CD4-positive, alpha-beta memory T cell (primary cell): ENCODE measurements around the gene DENND1C. TPM values are rescaled to one million over a fixed set of nuclear protein-coding genes. Genes with fewer than 3 reads are reported as not detected.

Experiments
- CTCF ChIA-PET: fragments of 350-600 bp; sonication (Branson Sonifier 250); formaldehyde crosslinking; loops from one replicate; lab custom pipeline; 2021; ENCODE audit warnings: inconsistent platforms; ENCODE audit not compliant: partially characterized antibody; lab: Charles Lee
- POLR2A ChIA-PET: fragments of 350-600 bp; sonication (Branson Sonifier 250); formaldehyde crosslinking; loops from one replicate; lab custom pipeline; 2021; ENCODE audit not compliant: partially characterized antibody; lab: Charles Lee
- DNase-seq, 5 donors: peaks; one replicate each; pipeline versions ENCODE4 v3.0.0 to v3.0.0-alpha.2; 2020 to 2022; ENCODE audit warnings: mixed read lengths in 1 of 5
- H3K27ac ChIP-seq: one replicate; pipeline ENCODE4 v1.7.0; 2013; ENCODE audit warnings: low read depth, low read length
- H3K27me3 ChIP-seq: 2 replicates; pipeline ENCODE4 v1.7.0; 2013; ENCODE audit warnings: mild to moderate bottlenecking, low read length, moderate library complexity; ENCODE audit not compliant: insufficient read depth
- H3K36me3 ChIP-seq: 2 replicates; pipeline ENCODE4 v1.7.0; 2013; ENCODE audit warnings: mild to moderate bottlenecking, low read length, moderate library complexity; ENCODE audit not compliant: insufficient read depth
- H3K4me1 ChIP-seq: 2 replicates; pipeline ENCODE4 v1.7.0; 2013; ENCODE audit warnings: mild to moderate bottlenecking, low read length, moderate library complexity; ENCODE audit not compliant: insufficient read depth
- H3K4me3 ChIP-seq, 2 donors: one replicate each; pipeline ENCODE4 v1.7.0; 2013; ENCODE audit warnings: low read length in 2 of 2, mild to moderate bottlenecking in 1 of 2
- H3K9me3 ChIP-seq, 2 donors: one replicate each; pipeline ENCODE4 v1.7.0; 2013; ENCODE audit warnings: low read length in 2 of 2, control low read depth in 1 of 2; ENCODE audit not compliant: control insufficient read depth in 1 of 2
- H3K27ac Mint-ChIP-seq, 7 donors: one replicate each; pipeline ENCODE4 v1.8.0; 2020 to 2021; ENCODE audit warnings: mixed read lengths in 7 of 7, mild to moderate bottlenecking in 6 of 7, inconsistent platforms in 3 of 7, moderate library complexity in 3 of 7
- H3K27me3 Mint-ChIP-seq, 2 donors: one replicate each; pipeline ENCODE4 v1.8.0; 2020 to 2021; ENCODE audit warnings: mixed read lengths in 2 of 2
- H3K36me3 Mint-ChIP-seq, 2 donors: one replicate each; pipeline ENCODE4 v1.8.0; 2020 to 2021; ENCODE audit warnings: mixed read lengths in 2 of 2, inconsistent platforms in 1 of 2, mild to moderate bottlenecking in 1 of 2
- H3K4me1 Mint-ChIP-seq, 4 donors: one replicate each; pipeline ENCODE4 v1.8.0; 2020 to 2021; ENCODE audit warnings: mixed read lengths in 4 of 4, mild to moderate bottlenecking in 1 of 4
- H3K4me3 Mint-ChIP-seq, 8 donors: one replicate each; pipeline ENCODE4 v1.8.0; 2020 to 2021; ENCODE audit warnings: mixed read lengths in 8 of 8, mild to moderate bottlenecking in 7 of 8, moderate library complexity in 6 of 8, inconsistent platforms in 3 of 8
- H3K9me3 Mint-ChIP-seq, 8 donors: one replicate each; pipeline ENCODE4 v1.8.0; 2020 to 2021; ENCODE audit warnings: mixed read lengths in 8 of 8, mild to moderate bottlenecking in 5 of 8, inconsistent platforms in 3 of 8, moderate library complexity in 1 of 8
- intact Hi-C: fragments of 100-400 bp; cut with micrococcal nuclease; formaldehyde crosslinking; loops from one replicate; pipeline ENCODE4 v1.15.1; 2023
- polyA plus RNA-seq, 2 donors: library from polyadenylated mRNA; unstranded; fragments of 300-500 nt; fragmentation: Illumina TruSeq; gene quantifications; one replicate each; pipeline ENCODE4 v1.2.3, GENCODE V29; 2021
- total RNA-seq, 2 experiments: library from RNA; stranded (reverse); gene quantifications; one replicate each; pipeline ENCODE4 v1.2.3, GENCODE V29; 2021

Gene DENND1C
- total and polyA plus RNA-seq, 4 experiments from 2014 or later, result 39.6 to 113 (median 91.6) TPM

- Histone ChIP-seq H3K27me3 (no peaks in the 10 kb centered on the region), H3K4me1 (peaks cover 8% of the 10 kb centered on the region), H3K9me3 (peaks cover 0 to 18% of the 10 kb centered on the region in 2 donors), H3K27ac (no peak overlapping the region), H3K4me3 (no peak overlapping the region), H3K36me3 (peaks cover 14% of the 10 kb centered on the region)
- Mint-ChIP-seq H3K27me3 (no peaks in the 10 kb centered on the region), H3K9me3 (peaks cover 0 to 22% (median 4%) of the 10 kb centered on the region in 8 donors), H3K4me1 (peaks cover 4 to 12% (median 9%) of the 10 kb centered on the region in 4 donors), H3K27ac (no peak overlapping the region), H3K36me3 (peaks cover 30 to 46% of the 10 kb centered on the region in 2 donors), H3K4me3 (no peak overlapping the region)
- no peak for DNase-seq
- CTCF ChIA-PET, result no interaction called here
- intact Hi-C loops, result no loop called here
- POLR2A ChIA-PET, result no interaction called here
Observed at GRCh38 chr19:6453951-6454565, 27.5 kb downstream of the DENND1C start.

GRCh38 chr19:6452899-6453298 is 28.7 kb downstream of the DENND1C start:
- Mint-ChIP-seq H3K36me3 (peaks cover 30 to 46% of the 10 kb centered on the region in 2 donors), H3K4me3 (no peak overlapping the region), H3K27me3 (no peaks in the 10 kb centered on the region), H3K27ac (peak overlapping the region in 1 of 7 donors; percentile 70), H3K4me1 (peaks cover 0 to 1% (median under 1%) of the 10 kb centered on the region in 4 donors), H3K9me3 (peaks cover 0 to 22% (median 4%) of the 10 kb centered on the region in 8 donors)
- H3K9me3 ChIP-seq, result peaks cover 0 to 18% of the 10 kb centered on the region in 2 donors
- no peaks in the 10 kb centered on the region for H3K4me1 ChIP-seq
- DNase-seq, result no peak
- peaks cover 14% of the 10 kb centered on the region for H3K36me3 ChIP-seq
- H3K27ac ChIP-seq, result no peak overlapping the region
- H3K27me3 ChIP-seq, result no peaks in the 10 kb centered on the region
- POLR2A ChIA-PET, result no interaction called here
- CTCF ChIA-PET, result no interaction called here
- intact Hi-C loops, result no loop called here
- H3K4me3 ChIP-seq, result no peak overlapping the region

GRCh38 chr19:6452223-6452614 is 29.4 kb downstream of the DENND1C start:
- Histone ChIP-seq H3K27ac (no peak overlapping the region), H3K4me3 (no peak overlapping the region), H3K27me3 (no peaks in the 10 kb centered on the region), H3K9me3 (peaks cover 0 to 18% of the 10 kb centered on the region in 2 donors), H3K36me3 (peaks cover 14% of the 10 kb centered on the region), H3K4me1 (no peaks in the 10 kb centered on the region)
- Mint-ChIP-seq H3K27me3 (no peaks in the 10 kb centered on the region), H3K9me3 (peaks cover 0 to 22% (median 4%) of the 10 kb centered on the region in 8 donors), H3K36me3 (peaks cover 30 to 46% of the 10 kb centered on the region in 2 donors), H3K4me3 (no peak overlapping the region), H3K4me1 (peaks cover 0 to 1% (median 0%) of the 10 kb centered on the region in 4 donors), H3K27ac (no peak overlapping the region)
- DNase-seq, result no peak
- CTCF ChIA-PET, result no interaction called here
- intact Hi-C loops, result no loop called here
- POLR2A ChIA-PET, result no interaction called here

GRCh38 chr19:6451583-6452222 is 29.9 kb downstream of the DENND1C start:
- peaks cover 14% of the 10 kb centered on the region for H3K36me3 ChIP-seq
- Mint-ChIP-seq H3K4me1 (peaks cover 0 to 1% (median 0%) of the 10 kb centered on the region in 4 donors), H3K4me3 (no peak overlapping the region), H3K27ac (no peak overlapping the region), H3K36me3 (peaks cover 32 to 51% of the 10 kb centered on the region in 2 donors), H3K27me3 (no peaks in the 10 kb centered on the region), H3K9me3 (peaks cover 0 to 22% (median 4%) of the 10 kb centered on the region in 8 donors)
- intact Hi-C loops, result no loop called here
- no peak for DNase-seq
- H3K9me3 ChIP-seq, result peaks cover 0 to 18% of the 10 kb centered on the region in 2 donors
- H3K27me3 ChIP-seq, result no peaks in the 10 kb centered on the region
- no peak overlapping the region for H3K27ac ChIP-seq
- H3K4me3 ChIP-seq, result no peak overlapping the region
- CTCF ChIA-PET, result no interaction called here
- POLR2A ChIA-PET, result no interaction called here
- no peaks in the 10 kb centered on the region for H3K4me1 ChIP-seq

- H3K4me1 Mint-ChIP-seq, result peaks cover 0 to 1% (median 0%) of the 10 kb centered on the region in 4 donors
- Histone ChIP-seq H3K36me3 (peaks cover 11% of the 10 kb centered on the region), H3K4me1 (no peaks in the 10 kb centered on the region), H3K9me3 (peaks cover 0 to 16% of the 10 kb centered on the region in 2 donors), H3K27ac (no peak overlapping the region), H3K4me3 (no peak overlapping the region), H3K27me3 (no peaks in the 10 kb centered on the region)
- no peaks in the 10 kb centered on the region for H3K27me3 Mint-ChIP-seq
- no peak overlapping the region for H3K4me3 Mint-ChIP-seq
- no peak overlapping the region for H3K27ac Mint-ChIP-seq
- intact Hi-C loops, result no loop called here
- peaks cover 32 to 50% of the 10 kb centered on the region in 2 donors for H3K36me3 Mint-ChIP-seq
- CTCF ChIA-PET, result no interaction called here
- POLR2A ChIA-PET, result no interaction called here
- H3K9me3 Mint-ChIP-seq, result peaks cover 0 to 14% (median 4%) of the 10 kb centered on the region in 8 donors
- no peak for DNase-seq
Observed at GRCh38 chr19:6450166-6450565, 31.4 kb downstream of the DENND1C start.

GRCh38 chr19:6448045-6448444 is 33.5 kb downstream of the DENND1C start:
- Histone ChIP-seq H3K4me1 (no peaks in the 10 kb centered on the region), H3K27ac (no peak overlapping the region), H3K9me3 (no peaks in the 10 kb centered on the region), H3K27me3 (no peaks in the 10 kb centered on the region), H3K36me3 (no peaks in the 10 kb centered on the region), H3K4me3 (no peak overlapping the region)
- intact Hi-C loops, result no loop called here
- no peak for DNase-seq
- ChIA-PET CTCF (no interaction called here), POLR2A (no interaction called here)
- no peaks in the 10 kb centered on the region for H3K27me3 Mint-ChIP-seq
- no peak overlapping the region for H3K4me3 Mint-ChIP-seq
- peaks cover 0 to 1% (median 0%) of the 10 kb centered on the region in 4 donors for H3K4me1 Mint-ChIP-seq
- H3K36me3 Mint-ChIP-seq, result peaks cover 17 to 35% of the 10 kb centered on the region in 2 donors
- no peaks in the 10 kb centered on the region for H3K9me3 Mint-ChIP-seq
- no peak overlapping the region for H3K27ac Mint-ChIP-seq

GRCh38 chr19:6446452-6446851 is 35.1 kb downstream of the DENND1C start:
- H3K4me1 ChIP-seq, result no peaks in the 10 kb centered on the region
- H3K27ac ChIP-seq, result no peak overlapping the region
- H3K36me3 ChIP-seq, result no peaks in the 10 kb centered on the region
- no peak overlapping the region for H3K4me3 ChIP-seq
- Mint-ChIP-seq H3K9me3 (no peaks in the 10 kb centered on the region), H3K27me3 (no peaks in the 10 kb centered on the region), H3K4me3 (peak overlapping the region in 1 of 8 donors; percentile 12), H3K4me1 (peaks cover 0 to 1% (median 0%) of the 10 kb centered on the region in 4 donors), H3K27ac (no peak overlapping the region), H3K36me3 (peaks cover 12 to 22% of the 10 kb centered on the region in 2 donors)
- intact Hi-C loops, result no loop called here
- POLR2A ChIA-PET, result no interaction called here
- CTCF ChIA-PET, result no interaction called here
- no peaks in the 10 kb centered on the region for H3K9me3 ChIP-seq
- H3K27me3 ChIP-seq, result no peaks in the 10 kb centered on the region
- no peak for DNase-seq
